ES-I3 (cell line): Measurements from ENCODE around the gene PPP4R2.

Experiments
- H3K36me3 ChIP-seq: 2 replicates; pipeline ENCODE4 v1.6.1; 2013; ENCODE audit warnings: mild to moderate bottlenecking, low read length, control low read depth, moderate library complexity; ENCODE audit not compliant: insufficient read depth
- H3K4me1 ChIP-seq: 2 replicates; pipeline ENCODE4 v1.6.1; 2013; ENCODE audit warnings: mild to moderate bottlenecking, control low read depth, low read length; ENCODE audit not compliant: insufficient read depth
- H3K9ac ChIP-seq: 2 replicates; pipeline ENCODE4 v1.6.1; 2013; ENCODE audit warnings: low read depth, mild to moderate bottlenecking, low read length, moderate library complexity
- H3K9me3 ChIP-seq: 2 replicates; pipeline ENCODE4 v1.6.1; 2013; ENCODE audit warnings: mild to moderate bottlenecking, low read length, moderate library complexity; ENCODE audit not compliant: control insufficient read depth, insufficient read depth

Gene PPP4R2

DNA sequence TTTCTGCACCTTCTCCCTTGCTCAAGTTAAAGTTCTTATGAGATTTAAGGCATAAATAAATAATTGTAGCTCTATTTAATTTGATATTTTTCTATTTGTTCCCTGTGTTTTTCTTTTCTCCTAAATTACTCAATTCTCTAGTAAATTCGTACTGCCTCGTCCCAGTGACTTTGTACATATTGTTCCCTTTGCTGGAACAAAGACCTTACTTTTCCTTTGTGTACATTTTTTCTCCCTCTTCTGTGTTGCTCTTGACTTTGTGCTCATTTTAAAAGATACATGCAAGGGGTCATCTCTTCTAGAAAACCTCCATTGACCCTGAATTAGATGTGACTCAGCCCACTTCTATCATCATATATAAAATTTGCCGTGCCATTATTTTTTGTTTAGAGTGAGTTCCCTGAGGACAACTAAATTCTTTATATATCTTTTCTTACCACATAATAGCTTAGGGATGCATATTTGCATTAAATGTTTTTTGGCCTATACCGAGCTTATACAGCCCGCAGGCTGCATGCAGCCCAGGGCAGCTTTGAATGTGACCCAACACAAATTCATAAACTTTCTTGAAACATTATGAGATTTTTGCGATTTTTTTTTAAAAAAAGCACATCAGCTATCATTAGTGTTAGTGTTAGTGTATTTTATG lies 29.6 kb downstream of the PPP4R2 start:
- Histone ChIP-seq H3K4me1 (peaks cover 14% of the 10 kb centered on the region), H3K36me3 (no peaks in the 10 kb centered on the region), H3K9ac (no peak overlapping the region), H3K9me3 (no peaks in the 10 kb centered on the region)

DNA sequence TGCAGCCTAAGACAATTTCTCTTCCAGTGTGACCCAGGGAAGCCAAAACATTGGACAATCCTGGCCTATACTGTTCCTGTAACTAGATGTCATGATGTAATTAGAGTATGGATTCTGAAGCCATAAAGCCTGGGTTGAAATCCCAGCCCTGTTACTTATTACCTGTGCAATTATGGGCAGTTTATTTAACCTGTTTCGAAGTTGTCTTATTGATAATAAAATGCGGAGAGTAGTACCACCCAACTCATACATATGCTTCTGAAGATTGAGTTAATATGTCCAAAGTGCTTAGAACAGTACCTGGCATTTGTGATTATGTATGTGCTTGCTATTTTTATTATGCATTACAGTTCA lies 30.1 kb downstream of the PPP4R2 start:
- Histone ChIP-seq H3K9ac (no peak overlapping the region), H3K9me3 (no peaks in the 10 kb centered on the region), H3K36me3 (no peaks in the 10 kb centered on the region), H3K4me1 (peaks cover 17% of the 10 kb centered on the region)

DNA sequence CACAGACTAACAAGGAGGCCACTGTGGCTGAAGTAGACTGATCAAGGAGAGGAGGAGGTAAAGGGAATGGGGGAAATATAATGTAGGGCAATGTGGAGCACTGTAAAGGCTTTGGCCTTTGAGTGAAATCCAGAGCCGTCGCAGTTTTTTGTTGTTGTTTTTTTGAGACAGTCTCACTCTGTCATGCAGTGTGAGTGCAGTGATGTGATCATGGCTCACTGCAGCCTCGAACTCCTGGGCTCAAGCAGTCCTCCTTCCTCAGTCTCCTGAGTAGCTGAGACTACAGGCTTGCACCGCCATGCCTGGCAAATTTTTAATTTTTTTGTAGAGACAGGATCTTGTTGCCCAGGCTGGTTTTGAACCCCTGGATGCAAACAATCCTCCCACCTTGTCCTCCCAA lies 32.2 kb downstream of the PPP4R2 start:
- Histone ChIP-seq H3K36me3 (no peaks in the 10 kb centered on the region), H3K9me3 (no peaks in the 10 kb centered on the region), H3K9ac (no peak overlapping the region), H3K4me1 (peaks cover 14% of the 10 kb centered on the region)

DNA sequence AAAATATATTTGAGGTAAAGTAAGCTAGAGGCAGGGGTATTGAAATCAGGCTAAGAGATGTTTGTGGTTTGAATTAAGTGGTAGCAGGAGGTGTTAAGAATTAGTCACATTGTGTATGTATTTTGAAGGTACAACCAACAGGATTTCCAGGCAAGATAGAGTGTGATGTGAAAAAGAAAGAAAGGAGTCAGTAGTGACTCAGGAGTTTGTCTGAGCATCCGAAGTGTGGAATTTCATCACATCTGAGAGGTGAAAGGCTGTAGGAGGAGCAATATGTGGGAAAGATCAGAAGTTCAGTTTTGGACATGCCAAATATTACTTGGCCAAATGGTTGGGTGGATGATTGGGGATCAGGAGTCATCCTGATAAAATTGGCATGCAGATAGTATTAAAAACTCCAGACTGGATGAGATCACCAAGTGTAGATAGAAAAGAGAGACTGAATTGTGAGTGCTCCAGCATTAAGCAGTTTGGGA lies 32.7 kb downstream of the PPP4R2 start:
- no peaks in the 10 kb centered on the region for H3K36me3 ChIP-seq
- no peak overlapping the region for H3K9ac ChIP-seq

DNA sequence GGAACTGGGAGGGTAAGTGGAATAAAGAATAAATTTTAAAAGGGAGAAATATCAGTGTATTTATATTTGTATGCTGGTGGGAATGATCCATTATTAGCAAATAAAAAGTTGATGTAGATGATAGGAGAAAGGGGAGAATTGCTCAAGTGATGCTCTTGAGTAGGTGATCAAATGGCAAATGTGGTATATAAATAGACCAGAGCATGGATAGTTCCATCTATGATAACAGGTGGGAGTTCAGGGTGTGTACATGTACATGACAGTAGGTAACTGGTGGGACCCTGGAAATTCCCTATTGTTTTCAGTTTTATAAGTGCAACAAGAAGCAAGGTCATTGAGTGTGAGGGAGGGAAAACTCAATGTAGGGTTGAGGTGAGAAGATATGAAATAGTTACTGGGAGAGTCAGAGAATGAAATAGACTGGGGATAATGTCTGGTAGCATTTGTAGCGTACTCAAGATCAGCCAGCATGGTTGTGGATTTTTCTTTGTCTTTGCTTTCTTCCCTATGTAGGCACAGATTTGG lies 33.5 kb downstream of the PPP4R2 start:
- Histone ChIP-seq H3K4me1 (peaks cover 9% of the 10 kb centered on the region), H3K36me3 (no peaks in the 10 kb centered on the region), H3K9me3 (no peaks in the 10 kb centered on the region), H3K9ac (no peak overlapping the region)

More for the DNA sequence above, 32.7 kb downstream of the PPP4R2 start:
- no peaks in the 10 kb centered on the region for H3K9me3 ChIP-seq
- H3K4me1 ChIP-seq: peaks cover 14% of the 10 kb centered on the region

DNA sequence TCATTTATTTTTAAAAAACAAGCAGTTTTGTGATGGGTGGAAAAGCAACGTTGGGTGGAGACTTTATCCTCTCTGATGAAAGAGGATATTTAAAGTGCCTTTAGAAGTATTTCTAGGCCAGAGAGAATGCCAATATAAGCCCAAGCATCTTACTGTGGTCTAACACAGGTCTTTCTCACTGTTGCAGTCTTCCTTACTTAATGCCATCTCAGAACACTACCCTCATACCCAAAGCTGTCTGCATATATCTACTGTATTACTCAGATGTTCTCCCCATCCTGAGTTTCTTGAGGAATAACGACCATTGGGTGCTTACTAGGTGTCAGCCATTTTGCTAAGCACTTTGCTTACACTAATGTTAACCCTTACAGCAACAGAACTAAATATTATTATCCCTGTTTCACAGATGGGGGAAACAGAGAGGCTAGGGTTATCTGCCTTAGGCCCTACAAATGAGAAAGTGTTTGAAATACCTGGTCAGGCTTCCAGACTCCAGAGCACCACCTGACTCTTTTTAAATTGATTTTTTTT lies 35.0 kb downstream of the PPP4R2 start:
- Histone ChIP-seq H3K9ac (no peak overlapping the region), H3K36me3 (no peaks in the 10 kb centered on the region), H3K9me3 (no peaks in the 10 kb centered on the region), H3K4me1 (peaks cover 8% of the 10 kb centered on the region)

DNA sequence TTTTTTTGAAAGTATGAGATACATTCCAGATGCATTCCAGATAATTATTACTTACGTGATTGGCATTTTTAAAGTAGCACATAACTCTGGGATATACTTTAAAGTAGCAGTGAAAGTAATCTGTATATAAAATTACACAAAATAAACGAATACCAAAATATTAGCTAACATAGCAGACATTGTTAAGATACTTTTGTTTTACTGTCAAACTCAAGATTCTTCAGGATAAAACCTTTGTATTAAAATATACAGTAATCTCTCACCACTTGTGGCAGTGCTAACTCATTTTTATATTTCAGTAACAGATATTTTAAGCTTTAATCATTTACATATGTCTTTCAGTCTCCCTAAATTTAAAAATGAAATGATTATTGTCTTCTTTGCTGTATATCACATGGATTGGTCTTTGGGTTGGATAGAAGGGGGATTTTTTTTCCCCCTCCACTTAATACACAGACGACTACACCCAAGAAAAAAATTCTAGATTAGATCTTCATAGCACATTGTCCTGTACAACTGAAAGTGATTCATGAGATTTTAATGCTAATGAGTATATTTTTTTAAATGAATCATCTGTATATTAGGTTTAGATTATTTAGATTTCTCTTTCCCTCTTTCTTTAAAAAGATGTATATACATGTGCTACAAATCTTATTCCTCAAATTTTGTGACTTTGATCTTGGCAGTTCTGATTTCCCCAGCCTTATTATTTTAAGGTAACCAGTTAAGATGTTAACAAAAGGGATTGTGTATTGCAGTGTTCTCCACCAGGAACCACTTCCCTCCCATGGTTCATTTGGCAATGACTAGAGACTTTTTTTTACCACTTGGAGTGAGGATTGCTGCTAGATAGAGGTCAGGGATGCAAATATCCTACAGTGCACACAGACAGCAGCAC lies 40.3 kb downstream of the PPP4R2 start:
- H3K9me3 ChIP-seq: no peaks in the 10 kb centered on the region
- no peak overlapping the region for H3K9ac ChIP-seq
- peaks cover 11% of the 10 kb centered on the region; the same call in 1 of the 2 replicates for H3K4me1 ChIP-seq
- no peaks in the 10 kb centered on the region for H3K36me3 ChIP-seq

DNA sequence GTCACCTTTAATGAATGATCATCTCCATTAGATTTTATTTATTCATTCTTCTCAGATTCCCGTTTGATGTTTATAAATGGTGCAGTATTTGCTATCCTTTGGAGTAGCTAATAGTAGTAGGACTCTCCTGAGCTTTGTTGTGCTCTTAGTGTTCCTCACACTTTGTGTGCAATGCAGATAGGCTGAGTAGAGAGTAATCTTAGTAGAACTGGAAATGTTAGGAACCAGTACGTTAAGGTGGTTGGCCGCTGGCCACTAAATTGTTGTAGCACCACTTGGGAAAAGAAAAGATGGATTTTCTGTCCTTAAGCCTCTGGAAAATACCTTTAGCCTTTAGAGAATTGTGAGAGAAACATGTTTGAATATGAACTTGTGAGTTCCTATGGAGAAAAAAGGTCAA lies 44.9 kb downstream of the PPP4R2 start:
- no peaks in the 10 kb centered on the region for H3K9me3 ChIP-seq
- H3K36me3 ChIP-seq: no peaks in the 10 kb centered on the region
- H3K9ac ChIP-seq: no peak overlapping the region
- peaks cover 31% of the 10 kb centered on the region for H3K4me1 ChIP-seq

DNA sequence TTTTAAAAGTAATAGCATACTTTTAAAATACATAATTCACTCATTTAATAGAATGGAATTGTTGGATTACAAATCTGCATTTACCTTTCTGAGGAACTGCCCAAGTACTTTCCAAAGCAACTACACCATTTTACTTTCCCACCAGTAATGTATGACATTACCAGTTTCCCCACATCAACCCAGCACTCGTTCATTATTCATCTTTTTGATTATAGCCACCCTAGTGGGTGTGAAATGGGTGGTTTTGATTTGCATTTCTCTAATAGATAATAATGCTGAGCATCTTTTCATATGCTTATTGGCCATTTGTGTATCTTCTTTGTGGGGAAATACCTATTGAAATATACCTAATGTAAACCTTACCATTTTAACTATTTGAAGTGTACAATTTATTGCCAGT lies 46.8 kb downstream of the PPP4R2 start:
- H3K4me1 ChIP-seq: peaks cover 20% of the 10 kb centered on the region
- H3K9me3 ChIP-seq: no peaks in the 10 kb centered on the region
- no peaks in the 10 kb centered on the region for H3K36me3 ChIP-seq
- H3K9ac ChIP-seq: no peak overlapping the region

DNA sequence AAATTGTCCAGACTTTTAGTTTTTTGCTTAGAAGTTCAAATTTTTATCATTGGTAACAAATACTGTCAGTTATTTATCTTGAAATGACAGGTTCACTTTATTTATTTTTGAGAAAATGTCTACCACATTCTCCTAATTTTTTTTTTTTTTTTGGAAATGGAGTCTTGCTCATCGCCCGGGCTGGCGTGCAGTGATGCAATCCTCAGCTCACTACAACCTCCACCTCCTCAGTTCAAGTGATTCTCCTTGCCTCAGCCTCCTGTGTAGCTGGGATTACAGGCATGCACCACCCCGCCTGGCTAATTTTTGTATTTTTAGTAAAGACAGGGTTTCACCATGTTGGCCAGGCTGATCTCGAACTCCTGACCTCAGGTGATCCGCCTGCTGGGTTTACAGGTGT lies 48.8 kb downstream of the PPP4R2 start:
- H3K4me1 ChIP-seq: peaks cover 20% of the 10 kb centered on the region
- H3K9ac ChIP-seq: no peak overlapping the region
- no peaks in the 10 kb centered on the region for H3K36me3 ChIP-seq
- no peaks in the 10 kb centered on the region for H3K9me3 ChIP-seq

DNA sequence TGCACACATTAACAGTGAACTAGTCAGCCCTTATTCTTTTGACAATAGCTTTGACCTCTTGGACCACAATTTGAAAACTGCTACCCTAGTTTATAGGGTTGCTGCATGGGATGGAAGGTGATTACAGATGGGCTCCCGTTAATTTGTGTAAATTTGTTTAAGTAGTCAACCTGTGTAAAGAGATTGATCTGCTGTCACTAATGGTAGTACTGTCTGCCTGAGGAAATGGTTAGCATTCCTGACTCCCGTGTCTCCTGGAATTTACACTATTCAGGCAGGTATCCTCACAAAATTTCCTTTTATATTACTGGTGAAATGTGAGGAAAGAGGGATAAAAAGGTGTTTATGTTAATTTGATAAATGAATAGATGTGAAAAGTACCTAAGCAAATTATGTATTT lies 49.6 kb downstream of the PPP4R2 start:
- Histone ChIP-seq H3K4me1 (peaks cover 20% of the 10 kb centered on the region), H3K9me3 (no peaks in the 10 kb centered on the region), H3K9ac (no peak overlapping the region), H3K36me3 (peaks cover 2% of the 10 kb centered on the region; the same call in 1 of the 2 replicates)

DNA sequence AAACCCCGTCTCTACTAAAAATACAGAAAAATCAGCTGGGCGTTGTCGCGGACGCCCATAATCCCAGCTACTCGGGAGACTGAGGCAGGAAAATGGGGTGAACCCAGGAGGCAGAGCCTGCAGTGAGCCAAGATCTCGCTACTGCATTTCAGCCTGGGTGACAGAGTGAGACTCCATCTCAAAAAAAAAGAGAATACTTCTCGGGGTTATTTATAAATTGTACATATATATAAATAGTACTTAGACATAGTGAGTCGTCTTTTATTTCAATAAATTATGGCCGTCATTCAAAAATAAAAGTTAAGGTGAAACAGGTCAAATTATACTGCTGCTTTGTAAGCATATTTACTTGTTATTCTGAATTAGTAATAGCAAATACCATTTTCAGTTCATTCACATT lies 52.7 kb downstream of the PPP4R2 start:
- Histone ChIP-seq H3K36me3 (peaks cover 3% of the 10 kb centered on the region), H3K4me1 (peaks cover 12% of the 10 kb centered on the region), H3K9ac (no peak overlapping the region), H3K9me3 (no peaks in the 10 kb centered on the region)

DNA sequence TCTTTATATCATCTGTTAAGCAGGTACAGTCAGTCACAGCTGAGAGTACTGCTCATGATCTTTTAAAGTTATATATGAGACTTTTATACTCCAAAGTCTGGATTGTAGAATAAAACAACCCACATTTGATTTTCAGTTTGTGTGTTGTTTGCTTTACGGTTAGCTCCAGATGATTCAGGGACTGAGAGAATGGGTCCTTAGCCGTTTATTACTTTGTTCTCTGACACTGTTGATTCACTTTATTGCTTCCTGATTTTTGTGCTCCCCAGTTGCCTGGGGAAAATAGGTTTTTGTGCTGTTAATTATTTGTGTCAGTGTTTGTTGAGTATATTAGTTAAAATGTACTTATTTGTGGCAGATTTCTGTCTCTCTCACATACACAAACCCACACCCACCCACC lies 56.2 kb downstream of the PPP4R2 start:
- peaks cover 3% of the 10 kb centered on the region for H3K36me3 ChIP-seq
- H3K9ac ChIP-seq: no peak overlapping the region
- no peaks in the 10 kb centered on the region for H3K4me1 ChIP-seq
- no peaks in the 10 kb centered on the region for H3K9me3 ChIP-seq

DNA sequence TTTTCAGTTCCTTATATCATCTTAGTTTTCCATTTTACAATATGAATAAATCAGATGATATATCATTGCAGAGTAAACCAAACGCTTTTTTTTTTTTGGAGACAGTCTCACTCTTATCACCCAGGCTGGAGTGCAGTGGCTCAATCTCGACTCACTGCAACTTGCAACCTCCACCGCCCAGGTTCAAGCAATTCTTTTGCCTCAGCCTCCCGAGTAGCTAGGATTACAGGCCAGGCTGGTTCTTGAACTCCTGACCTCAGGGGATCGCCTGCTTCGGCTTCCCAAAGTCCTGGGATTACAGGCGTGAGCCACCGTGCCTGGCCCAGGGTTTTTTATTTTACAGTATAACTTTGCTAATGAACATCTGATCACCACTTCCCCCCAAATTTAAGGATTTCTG lies 59.0 kb downstream of the PPP4R2 start:
- peaks cover 3% of the 10 kb centered on the region for H3K36me3 ChIP-seq
- no peaks in the 10 kb centered on the region for H3K4me1 ChIP-seq
- no peak overlapping the region for H3K9ac ChIP-seq
- H3K9me3 ChIP-seq: no peaks in the 10 kb centered on the region
